Psoas muscle (tissue), 8 donors: ENCODE measurements around the gene DMXL1. TPM values are rescaled to one million over a fixed set of nuclear protein-coding genes. Genes with fewer than 3 reads are reported as not detected.

ENCODE experiments used
- ATAC-seq, 4 donors: fragments of 200-7000 bp; cut with Tn5 transposase; one replicate each; pipeline ENCODE4 v1.9.1; 2020; ENCODE audit warnings: moderate library complexity in 3 of 4, mild to moderate bottlenecking in 2 of 4
- DNase-seq, 2 donors: peaks; one replicate each; pipeline ENCODE4 v3.0.0-alpha.2; 2020
- H3K27ac ChIP-seq: fragments of 200-600 bp; one replicate; pipeline ENCODE4 v1.8.0; 2022
- H3K27me3 ChIP-seq, 3 donors: fragments of 200-600 bp in 1 of 3; one replicate each; pipeline versions ENCODE4 v1.6.1 to v1.8.0; 2013 to 2022; ENCODE audit warnings: low read length in 2 of 3, mild to moderate bottlenecking in 2 of 3, moderate library complexity in 1 of 3; ENCODE audit not compliant: insufficient read depth in 3 of 3
- H3K36me3 ChIP-seq, 2 donors: fragments of 200-600 bp in 1 of 2; one replicate each; pipeline versions ENCODE4 v1.6.1 to v1.8.0; 2013 to 2022; ENCODE audit warnings: low read depth in 1 of 2, mild to moderate bottlenecking in 1 of 2, moderate library complexity in 1 of 2; ENCODE audit not compliant: insufficient read depth in 1 of 2
- H3K4me1 ChIP-seq: fragments of 200-600 bp; one replicate; pipeline ENCODE4 v1.8.0; 2022
- H3K4me3 ChIP-seq: fragments of 200-600 bp; one replicate; pipeline ENCODE4 v1.8.0; 2022; ENCODE audit warnings: mild to moderate bottlenecking
- H3K9me3 ChIP-seq: fragments of 200-600 bp; one replicate; pipeline ENCODE4 v1.8.0; 2022
- whole genome bisulfite sequencing, 3 donors: extraction: QIAGEN DNeasy Blood & Tissue Kit; methylation state at CpG; one replicate each; pipeline versions ENCODE4 v1.1.6 to v1.1.7; 2013; 5-methylcytosine and 5-hydroxymethylcytosine counted together
- intact Hi-C, 2 donors: fragments of 100-400 bp; cut with DNase I; formaldehyde crosslinking; loops; one replicate each; pipeline versions ENCODE4 v1.11.0 to v1.14.2; 2022
- polyA plus RNA-seq, 3 donors: library from polyadenylated mRNA; stranded (reverse); fragments of 200-250 nt; gene quantifications; one replicate each; pipeline ENCODE4 v1.2.3, GENCODE V29; 2013
- total RNA-seq, 4 donors: library from RNA; stranded (reverse); fragmentation: NEBNext Ultra II Directional in 2 of 4; extraction: Animal tissue kit (Norgen Biotek cat#: 25700) in 2 of 4; gene quantifications; one replicate each; pipeline versions ENCODE4 v1.2.1 to v1.2.4, GENCODE V29; 2021 to 2023
- TF ChIP-seq, protein P1 (sequence below): fragments of 200-600 bp; IDR thresholded peaks from one replicate; pipeline ENCODE4 v1.8.0; 2022; ENCODE audit warnings: antibody characterized with exemption
- donor health status: healthy with polysubstance abuse.
- donor health status: DM: no; HTN: no; CAD: no; lungs with moderate emphysema.
- donor health status: Bipolar disorder and iron deficiency.
- donor health status: healthy.
- donor health status: DM: yes; HTN: yes; CAD: no.
- donor health status: DM: no; HTN: no; CAD: no.
- donor health status: DM: no; HTN: no; CAD: no.
- donor health status: DM: yes; HTN: yes; CAD: no.

Gene DMXL1
- total and polyA plus RNA-seq, 7 donors = 5.1 to 21.7 (median 15.7) TPM

DNA sequence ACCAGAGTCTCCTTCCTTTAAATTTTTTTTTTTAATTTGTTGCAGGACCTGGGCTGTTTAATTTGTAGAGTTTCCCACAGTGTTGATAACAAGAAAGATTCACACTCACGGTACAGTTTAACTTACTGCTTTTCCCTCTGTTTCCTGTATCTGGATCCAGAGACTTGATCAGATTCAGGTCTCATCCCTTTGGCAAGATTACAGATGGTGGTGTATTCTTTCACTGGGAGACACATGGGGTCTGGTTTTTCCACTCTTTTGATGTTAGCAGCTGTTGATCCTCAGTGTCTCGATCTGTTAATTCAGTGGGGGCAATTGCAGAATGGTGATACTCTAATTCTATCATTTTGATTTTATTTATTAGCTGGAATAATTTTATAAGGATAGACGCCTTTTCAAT lies 209.5 kb downstream of the DMXL1 start:
- TF ChIP-seq, protein P1, sequence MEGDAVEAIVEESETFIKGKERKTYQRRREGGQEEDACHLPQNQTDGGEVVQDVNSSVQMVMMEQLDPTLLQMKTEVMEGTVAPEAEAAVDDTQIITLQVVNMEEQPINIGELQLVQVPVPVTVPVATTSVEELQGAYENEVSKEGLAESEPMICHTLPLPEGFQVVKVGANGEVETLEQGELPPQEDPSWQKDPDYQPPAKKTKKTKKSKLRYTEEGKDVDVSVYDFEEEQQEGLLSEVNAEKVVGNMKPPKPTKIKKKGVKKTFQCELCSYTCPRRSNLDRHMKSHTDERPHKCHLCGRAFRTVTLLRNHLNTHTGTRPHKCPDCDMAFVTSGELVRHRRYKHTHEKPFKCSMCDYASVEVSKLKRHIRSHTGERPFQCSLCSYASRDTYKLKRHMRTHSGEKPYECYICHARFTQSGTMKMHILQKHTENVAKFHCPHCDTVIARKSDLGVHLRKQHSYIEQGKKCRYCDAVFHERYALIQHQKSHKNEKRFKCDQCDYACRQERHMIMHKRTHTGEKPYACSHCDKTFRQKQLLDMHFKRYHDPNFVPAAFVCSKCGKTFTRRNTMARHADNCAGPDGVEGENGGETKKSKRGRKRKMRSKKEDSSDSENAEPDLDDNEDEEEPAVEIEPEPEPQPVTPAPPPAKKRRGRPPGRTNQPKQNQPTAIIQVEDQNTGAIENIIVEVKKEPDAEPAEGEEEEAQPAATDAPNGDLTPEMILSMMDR = no peak
- ATAC-seq (no peak), DNase-seq (no peak)
- 52 to 60% (median 53%) methylated on average over 3 of the region's 3 CpGs for WGBS, 3 donors
- intact Hi-C loops = no loop called here
- Histone ChIP-seq H3K4me1 (no peaks in the 10 kb centered on the region), H3K27me3 (no peaks in the 10 kb centered on the region), H3K4me3 (no peak overlapping the region), H3K27ac (no peak overlapping the region), H3K36me3 (no peaks in the 10 kb centered on the region), H3K9me3 (no peaks in the 10 kb centered on the region)

- H3K4me3 ChIP-seq = no peak overlapping the region
- H3K27ac ChIP-seq = no peak overlapping the region
- no peaks in the 10 kb centered on the region for H3K4me1 ChIP-seq
- H3K9me3 ChIP-seq = no peaks in the 10 kb centered on the region
- TF ChIP-seq, protein P1 = no peak
- no peaks in the 10 kb centered on the region for H3K36me3 ChIP-seq
- ATAC-seq = no peak
- DNase-seq = no peak
- intact Hi-C loops = no loop called here
- no peaks in the 10 kb centered on the region for H3K27me3 ChIP-seq
- WGBS, 3 donors = 98 to 100% (median 98%) methylated on average over 2 of the region's 2 CpGs
These were observed 211.7 kb downstream of the DMXL1 start for GRCh38 chr5:119282628-119283027.

GRCh38 chr5:119284031-119284430 lies 213.1 kb downstream of the DMXL1 start:
- no peaks in the 10 kb centered on the region for H3K9me3 ChIP-seq
- H3K27ac ChIP-seq = no peak overlapping the region
- H3K4me3 ChIP-seq = no peak overlapping the region
- ATAC-seq = no peak
- TF ChIP-seq, protein P1 = no peak
- peaks cover 1% of the 10 kb centered on the region for H3K4me1 ChIP-seq
- no peaks in the 10 kb centered on the region for H3K27me3 ChIP-seq
- no peak for DNase-seq
- intact Hi-C loops = no loop called here
- no peaks in the 10 kb centered on the region for H3K36me3 ChIP-seq
- 85 to 89% (median 88%) methylated on average over 1 of the region's 1 CpG for WGBS, 3 donors

DNA sequence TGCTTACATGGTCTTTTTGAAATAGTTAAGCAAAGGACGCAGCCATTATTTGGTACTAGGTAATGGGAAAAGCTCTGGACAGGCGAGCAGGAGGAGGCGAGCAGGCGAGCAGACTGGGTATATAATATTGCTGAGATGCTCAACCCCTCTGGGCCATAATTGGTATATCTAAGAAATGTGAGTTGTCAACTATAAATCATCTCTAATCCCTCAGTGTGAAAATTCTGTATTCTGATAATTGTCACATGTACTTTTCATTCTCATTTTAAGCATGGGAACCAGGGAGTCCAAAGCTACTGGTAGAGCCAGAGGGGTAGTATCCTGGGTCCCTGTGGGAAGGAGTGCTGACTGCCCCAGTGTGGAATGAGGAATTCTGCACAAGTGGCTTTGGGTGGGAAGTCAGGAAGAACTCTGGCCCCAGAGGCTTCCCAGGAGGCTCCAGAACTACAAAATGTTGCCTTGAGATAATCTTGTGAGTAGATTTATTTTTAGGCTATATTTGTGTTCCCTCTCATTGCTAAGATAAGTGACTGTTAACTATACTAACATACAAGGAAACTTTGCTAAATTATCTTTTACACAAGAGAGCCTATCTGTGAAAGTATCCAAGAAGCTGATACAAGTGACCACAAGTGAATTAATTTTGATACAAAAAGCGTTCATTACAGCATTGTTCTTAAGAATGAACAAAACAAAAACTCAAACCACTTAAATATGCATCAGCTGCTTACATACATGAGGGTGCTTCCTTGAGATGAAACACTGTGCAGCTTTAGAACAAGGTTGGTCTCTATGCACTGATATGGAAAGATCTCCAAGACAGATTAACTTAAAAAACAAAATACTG lies 214.4 kb downstream of the DMXL1 start:
- no peak for ATAC-seq
- intact Hi-C loops = no loop called here
- H3K4me1 ChIP-seq = peaks cover 8% of the 10 kb centered on the region

More for the DNA sequence above, 214.4 kb downstream of the DMXL1 start:
- Histone ChIP-seq H3K4me3 (no peak overlapping the region), H3K36me3 (no peaks in the 10 kb centered on the region), H3K9me3 (no peaks in the 10 kb centered on the region), H3K27me3 (no peaks in the 10 kb centered on the region), H3K27ac (no peak overlapping the region)
- TF ChIP-seq, protein P1 = no peak
- WGBS, 3 donors = 86 to 92% (median 90%) methylated on average over 5 of the region's 5 CpGs
- no peak for DNase-seq
